SK-N-MC (cell line): ENCODE measurements around the gene ACOX3.

Experiments used
- DNase-seq: peaks from one replicate; pipeline ENCODE4 v3.0.0-alpha.2; 2011; ENCODE audit warnings: low read depth, low spot score
- H3K27ac ChIP-seq: fragments of 200-600 bp; sonication (generic); 2 replicates; pipeline ENCODE4 v1.5.1; 2016; ENCODE audit warnings: mixed run types
- H3K36me3 ChIP-seq: fragments of 200-600 bp; sonication (generic); 2 replicates; pipeline ENCODE4 v1.6.1; 2017; ENCODE audit warnings: antibody characterized with exemption, low read length, mixed read lengths; ENCODE audit not compliant: insufficient read depth
- H3K4me3 ChIP-seq: fragments of 200-600 bp; sonication (generic); 2 replicates; pipeline ENCODE4 v1.5.1; 2016
- H3K9ac ChIP-seq: fragments of 200-600 bp; sonication (generic); 2 replicates; pipeline ENCODE4 v1.8.0; 2017; ENCODE audit warnings: mixed run types, mixed read lengths; ENCODE audit not compliant: insufficient read length
- H3K9me3 ChIP-seq: fragments of 200-600 bp; sonication (generic); 2 replicates; pipeline ENCODE4 v1.6.1; 2017; ENCODE audit warnings: low read depth, mild to moderate bottlenecking, antibody characterized with exemption, low read length, moderate library complexity, mixed read lengths
- EZH2 ChIP-seq: fragments of 200-600 bp; sonication (generic); IDR thresholded peaks from one replicate; pipeline ENCODE4 v1.6.1; 2017; ENCODE audit warnings: antibody characterized with exemption
- FOXP2 ChIP-seq: optimal IDR thresholded peaks from 2 replicates; pipeline ENCODE3; 2011; ENCODE audit warnings: mild to moderate bottlenecking, moderate library complexity; ENCODE audit not compliant: insufficient read depth; ENCODE audit errors: extremely low read length, control extremely low read depth
- POLR2AphosphoS5 ChIP-seq: IDR thresholded peaks from 2 replicates; pipeline ENCODE4 v1.6.1; 2012; ENCODE audit warnings: mild to moderate bottlenecking, low read depth, low read length, borderline replicate concordance

Gene ACOX3

DNA sequence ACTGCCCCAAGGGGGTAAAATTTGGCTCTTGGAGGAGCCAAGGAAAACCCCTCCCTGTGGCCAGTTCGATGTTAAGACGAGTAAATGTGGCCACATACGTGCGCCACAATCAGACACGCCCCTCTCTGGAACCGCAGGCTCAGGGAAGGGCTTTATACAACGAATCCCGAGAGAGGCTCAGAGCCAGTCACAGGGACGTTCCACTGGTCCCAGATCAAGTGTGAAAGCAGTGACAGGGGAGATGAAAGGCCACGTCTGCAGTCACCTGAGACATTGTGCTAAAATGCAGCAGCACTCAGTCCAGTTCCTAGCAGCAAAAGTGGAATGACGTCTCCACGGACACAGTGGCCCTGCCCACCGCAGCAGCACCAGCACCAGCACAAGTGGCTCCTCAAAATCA lies 68.0 kb downstream of the ACOX3 start:
- Histone ChIP-seq H3K9me3 (no peaks in the 10 kb centered on the region), H3K36me3 (no peaks in the 10 kb centered on the region), H3K4me3 (no peak overlapping the region), H3K9ac (no peak overlapping the region), H3K27ac (no peak overlapping the region)
- TF ChIP-seq POLR2AphosphoS5 (no peak), EZH2 (no peak)
- no peak for DNase-seq

DNA sequence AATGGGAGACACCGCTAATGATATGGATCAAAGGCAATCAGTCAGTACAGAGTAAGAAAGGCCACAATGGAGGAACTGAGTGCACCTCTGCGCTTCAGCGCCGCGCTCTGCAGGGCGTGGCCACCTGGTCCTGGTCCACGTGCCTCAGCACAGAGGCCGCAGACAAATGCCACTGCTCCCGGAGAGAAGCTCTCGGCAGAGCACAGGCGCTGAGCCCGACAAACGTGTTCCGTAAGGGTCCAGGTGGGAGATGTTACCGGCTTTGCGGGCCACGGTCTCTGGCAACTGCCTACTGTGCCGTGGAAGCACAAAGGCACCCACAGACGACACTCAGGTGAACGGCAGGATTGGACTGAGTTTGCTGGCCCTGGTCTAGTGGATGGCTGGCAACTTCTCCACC lies 68.9 kb downstream of the ACOX3 start:
- H3K9ac ChIP-seq: no peak overlapping the region
- no peak for DNase-seq
- TF ChIP-seq EZH2 (no peak), FOXP2 (no peak), POLR2AphosphoS5 (no peak)
- H3K36me3 ChIP-seq: no peaks in the 10 kb centered on the region
- H3K9me3 ChIP-seq: no peaks in the 10 kb centered on the region
- no peak overlapping the region for H3K27ac ChIP-seq
- no peak overlapping the region for H3K4me3 ChIP-seq

DNA sequence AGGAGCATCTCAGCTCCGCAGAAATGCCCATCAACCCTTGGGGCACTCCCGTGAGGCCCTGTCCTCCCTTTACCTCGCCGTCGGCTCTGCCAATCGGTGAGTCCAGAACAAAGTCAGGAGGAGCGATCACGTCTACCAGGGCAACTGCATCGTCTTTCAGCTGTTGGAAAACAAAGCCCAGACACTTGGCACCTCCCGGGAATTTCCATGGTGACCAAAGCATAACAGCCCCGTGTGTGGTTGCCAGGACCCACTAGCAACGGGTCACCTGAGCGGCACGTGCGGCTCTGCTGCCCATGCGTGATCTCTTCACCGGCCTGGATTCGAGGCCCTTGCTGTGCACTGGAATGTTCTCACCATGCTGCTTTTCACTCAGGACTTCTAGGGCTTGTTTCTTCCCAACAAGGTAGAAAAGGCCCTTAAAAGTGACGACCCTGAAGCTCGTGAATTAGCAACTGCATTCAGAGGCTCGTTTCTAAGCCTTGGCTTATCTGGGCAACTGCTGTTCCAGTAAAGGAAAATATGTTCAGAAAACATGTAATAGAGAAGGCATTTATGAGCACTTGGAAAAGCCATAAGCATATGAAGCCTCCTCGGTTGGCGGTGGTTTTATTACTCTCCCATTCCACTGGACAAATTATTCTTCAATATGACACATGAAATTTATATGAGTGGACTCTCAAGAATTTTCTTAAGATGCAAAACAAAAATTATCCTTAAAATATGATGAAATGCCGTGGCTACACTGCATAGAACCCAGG lies 69.5 kb downstream of the ACOX3 start:
- no peak for TF ChIP-seq POLR2AphosphoS5
- no peak for TF ChIP-seq FOXP2
- no peak for TF ChIP-seq EZH2
- Histone ChIP-seq H3K27ac (no peak overlapping the region), H3K9me3 (no peaks in the 10 kb centered on the region), H3K36me3 (no peaks in the 10 kb centered on the region), H3K9ac (no peak overlapping the region), H3K4me3 (no peak overlapping the region)
- no peak for DNase-seq

DNA sequence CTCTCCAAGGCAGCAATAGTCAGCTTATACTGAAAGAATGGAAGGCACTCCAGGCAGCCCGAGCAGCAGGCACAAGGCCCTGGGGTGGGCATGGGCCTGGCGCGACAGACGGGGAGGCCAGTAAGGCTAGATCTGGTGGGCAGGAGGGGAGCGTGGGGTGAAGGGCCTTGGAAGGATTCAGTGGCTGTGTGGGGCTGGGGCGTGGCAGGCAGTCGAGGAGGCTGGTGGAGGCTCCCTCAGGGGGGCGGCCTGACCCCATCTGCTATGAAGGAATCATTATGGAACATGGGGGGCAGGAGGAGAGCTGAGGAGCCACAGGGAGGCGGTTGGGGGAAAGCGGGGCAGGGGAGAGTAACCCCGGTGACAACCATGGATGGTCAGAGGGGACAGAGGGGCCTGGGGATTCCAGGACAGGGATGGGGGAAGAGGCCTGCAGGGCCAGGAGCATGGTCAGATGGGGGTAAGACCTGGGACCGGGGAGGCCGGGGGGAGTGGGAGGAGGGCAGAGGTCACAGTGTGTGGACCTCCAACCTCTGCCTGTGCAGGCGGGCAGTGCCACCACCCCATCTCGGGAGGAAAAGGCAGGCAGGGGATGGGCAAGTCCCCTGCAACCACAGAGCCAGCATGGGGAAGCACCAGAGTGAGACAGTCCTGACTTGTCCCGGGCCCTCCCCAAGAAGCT lies 70.3 kb downstream of the ACOX3 start:
- no peak for DNase-seq
- no peak overlapping the region for H3K9ac ChIP-seq
- no peak overlapping the region for H3K4me3 ChIP-seq
- no peaks in the 10 kb centered on the region for H3K36me3 ChIP-seq
- no peak overlapping the region for H3K27ac ChIP-seq
- no peaks in the 10 kb centered on the region for H3K9me3 ChIP-seq
- no peak for TF ChIP-seq FOXP2
- TF ChIP-seq EZH2: no peak
- no peak for TF ChIP-seq POLR2AphosphoS5

- Histone ChIP-seq H3K4me3 (no peak overlapping the region), H3K36me3 (no peaks in the 10 kb centered on the region), H3K27ac (no peak overlapping the region), H3K9me3 (no peaks in the 10 kb centered on the region), H3K9ac (no peak overlapping the region)
- no peak for DNase-seq
- TF ChIP-seq EZH2: no peak
These were observed 71.0 kb downstream of the ACOX3 start for GRCh38 chr4:8369426-8370105.

DNA sequence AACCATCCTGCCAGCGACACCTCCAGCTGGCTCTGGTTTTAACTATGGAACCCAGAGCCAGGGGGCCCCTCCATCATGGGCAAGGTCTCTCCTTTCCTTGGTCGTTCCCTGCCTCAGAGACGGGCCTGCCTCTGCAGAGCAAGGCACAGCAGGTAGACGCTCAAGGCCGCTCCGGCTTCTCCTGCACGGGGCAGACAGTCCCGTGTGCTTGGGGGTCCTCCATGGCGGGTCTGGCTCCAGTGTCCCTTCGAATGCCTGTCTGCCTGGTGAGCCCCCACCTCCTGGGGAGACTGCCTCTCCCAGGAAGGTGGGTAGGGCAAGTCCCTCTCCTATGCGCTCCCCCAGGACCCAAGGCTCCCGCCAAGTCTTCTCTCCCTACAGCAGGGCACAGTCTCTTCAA lies 71.5 kb downstream of the ACOX3 start:
- Histone ChIP-seq H3K9ac (no peak overlapping the region), H3K4me3 (no peak overlapping the region), H3K27ac (no peak overlapping the region), H3K36me3 (no peaks in the 10 kb centered on the region), H3K9me3 (no peaks in the 10 kb centered on the region)
- DNase-seq: no peak
- TF ChIP-seq FOXP2 (no peak), EZH2 (no peak), POLR2AphosphoS5 (no peak)

- H3K9me3 ChIP-seq: no peaks in the 10 kb centered on the region
- no peak overlapping the region for H3K27ac ChIP-seq
- H3K4me3 ChIP-seq: no peak overlapping the region
- no peak for DNase-seq
- TF ChIP-seq FOXP2 (no peak), POLR2AphosphoS5 (no peak), EZH2 (no peak)
- H3K9ac ChIP-seq: no peak overlapping the region
- H3K36me3 ChIP-seq: no peaks in the 10 kb centered on the region
These were observed 72.5 kb downstream of the ACOX3 start for GRCh38 chr4:8368061-8368481.

GRCh38 chr4:8366601-8367000 lies 73.9 kb downstream of the ACOX3 start:
- Histone ChIP-seq H3K9ac (no peak overlapping the region), H3K36me3 (no peaks in the 10 kb centered on the region), H3K27ac (no peak overlapping the region), H3K4me3 (no peak overlapping the region), H3K9me3 (no peaks in the 10 kb centered on the region)
- no peak for DNase-seq
- TF ChIP-seq FOXP2 (no peak), EZH2 (no peak), POLR2AphosphoS5 (no peak)

GRCh38 chr4:8365951-8366350 lies 74.6 kb downstream of the ACOX3 start:
- DNase-seq: no peak
- Histone ChIP-seq H3K27ac (no peak overlapping the region), H3K9me3 (no peaks in the 10 kb centered on the region), H3K9ac (no peak overlapping the region), H3K4me3 (no peak overlapping the region), H3K36me3 (no peaks in the 10 kb centered on the region)
- TF ChIP-seq FOXP2: no peak
- no peak for TF ChIP-seq EZH2
- no peak for TF ChIP-seq POLR2AphosphoS5
